Femur (tissue), 1 donor: Measurements from ENCODE around the gene PDGFA.

ENCODE experiments used
- DNase-seq: peaks from one replicate; pipeline ENCODE4 v3.0.0-alpha.2; 2017

The PDGFA gene

DNA sequence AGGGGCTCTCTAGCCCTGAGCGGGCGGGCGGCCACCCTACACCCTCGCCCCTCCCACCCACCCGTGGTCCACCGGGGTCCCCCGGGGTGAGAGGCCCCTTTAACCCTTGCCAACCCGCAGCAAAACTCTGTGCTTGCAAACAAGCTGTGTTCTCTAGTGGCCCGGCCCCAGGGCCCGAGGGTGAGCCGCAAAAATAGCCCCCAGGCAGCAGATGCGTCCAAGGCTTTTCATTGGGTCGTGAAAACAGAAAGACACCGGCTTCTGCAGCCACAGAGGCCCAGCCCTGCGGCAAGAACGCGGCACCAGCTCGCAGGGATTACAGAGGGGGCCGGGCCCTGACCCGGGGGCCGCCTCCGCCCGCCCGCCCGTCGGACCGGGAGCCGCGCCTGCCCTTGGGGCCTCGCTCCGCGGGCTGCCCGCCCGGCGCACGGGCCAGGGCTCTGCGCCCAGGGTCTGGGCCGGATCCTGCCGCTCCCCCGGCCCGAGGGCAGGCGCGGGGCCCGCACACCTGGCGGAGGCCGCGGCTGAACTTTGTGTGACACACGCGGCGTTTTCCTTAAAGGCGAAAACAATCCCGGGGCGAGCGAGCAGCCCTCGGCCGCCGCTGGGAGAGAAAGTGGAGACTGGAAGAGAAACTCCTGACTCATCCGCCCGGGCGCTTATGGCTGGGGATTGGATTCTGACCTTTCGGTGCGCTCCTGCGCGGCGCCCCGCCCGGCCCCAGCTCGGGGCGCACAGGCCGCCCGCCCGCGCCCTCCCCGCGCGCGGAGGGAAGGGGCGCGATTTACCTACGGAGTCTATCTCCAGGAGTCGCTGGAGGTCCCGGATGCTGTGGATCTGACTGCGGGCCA is 2.8 kb downstream of the PDGFA start:
- peak; percentile 70 for DNase-seq

GRCh38 chr7:516216-516605 is 3.4 kb downstream of the PDGFA start:
- no peak for DNase-seq

DNA sequence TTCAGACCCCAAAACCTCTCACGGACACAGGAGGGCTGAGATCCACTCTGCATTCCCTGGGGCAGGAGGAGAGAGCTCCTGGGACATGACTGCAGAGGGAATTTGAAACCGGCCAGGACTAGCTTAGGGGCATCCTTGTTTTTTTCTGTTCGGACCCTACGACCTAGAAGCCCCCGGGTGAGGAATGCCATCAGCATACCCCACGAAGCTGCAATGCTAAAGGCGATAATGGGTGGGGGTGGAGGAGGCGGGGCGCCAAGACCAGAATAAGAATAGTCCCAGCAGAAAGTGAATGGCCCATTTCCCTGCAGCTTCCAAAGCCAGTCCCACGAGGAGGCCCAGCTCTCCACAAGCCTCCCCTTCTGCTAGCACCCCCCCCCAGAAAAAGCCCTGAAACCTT is 4.0 kb downstream of the PDGFA start:
- no peak for DNase-seq

- DNase-seq = no peak
These were observed 4.7 kb downstream of the PDGFA start for GRCh38 chr7:514651-515598.

- no peak for DNase-seq
These were observed 5.4 kb downstream of the PDGFA start for GRCh38 chr7:514242-514641.

GRCh38 chr7:513521-514166 is 6.0 kb downstream of the PDGFA start:
- DNase-seq = no peak

GRCh38 chr7:512541-513311 is 6.9 kb downstream of the PDGFA start:
- DNase-seq = no peak

DNA sequence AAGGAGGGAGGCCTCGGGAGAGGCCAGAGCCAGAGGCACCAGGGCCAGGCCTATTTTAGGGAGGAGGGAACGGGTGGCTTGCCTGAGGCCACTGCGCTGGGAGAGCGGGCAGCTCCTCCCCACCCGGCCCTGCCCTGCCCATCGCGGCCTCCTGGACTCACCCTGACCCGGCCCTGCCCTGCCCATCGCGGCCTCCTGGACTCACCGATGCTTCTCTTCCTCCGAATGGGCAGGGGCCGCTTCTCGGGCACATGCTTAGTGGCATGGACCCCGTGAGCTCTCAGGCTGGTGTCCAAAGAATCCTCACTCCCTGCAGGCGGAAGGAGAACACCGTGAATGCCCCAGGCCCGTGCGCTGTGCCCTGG is 7.5 kb downstream of the PDGFA start:
- no peak for DNase-seq

DNA sequence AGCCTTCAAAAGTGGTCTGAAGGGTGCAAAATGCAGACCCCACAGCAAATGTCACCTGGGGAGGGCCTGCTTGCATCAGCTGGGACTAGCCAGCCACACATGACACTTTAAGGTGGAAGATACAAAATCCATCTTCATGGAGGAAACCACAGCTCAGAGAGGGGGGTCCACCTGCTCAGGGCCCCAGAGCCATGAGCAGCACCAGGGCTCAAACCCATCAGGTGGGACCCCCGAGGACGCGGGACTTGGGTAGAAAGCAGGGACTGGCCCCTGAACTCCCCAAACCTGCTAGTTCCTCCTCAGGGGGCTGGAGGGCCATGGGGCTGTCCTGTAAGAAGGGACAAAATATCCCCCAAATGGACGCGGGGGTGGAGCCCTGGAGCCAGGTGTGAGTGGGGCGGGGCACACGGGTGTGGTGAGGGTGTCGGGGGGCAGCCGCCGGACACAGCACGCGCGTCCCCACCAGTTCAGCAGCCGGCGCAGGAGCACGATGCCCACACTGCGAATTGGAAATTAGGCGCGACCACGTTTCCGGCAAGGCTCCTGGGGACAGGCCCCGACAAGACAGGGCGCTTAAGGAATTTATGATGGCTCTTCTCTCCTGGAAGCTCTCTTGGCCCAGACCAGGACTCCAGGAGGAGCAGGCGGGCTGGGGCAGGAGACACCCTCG is 8.0 kb downstream of the PDGFA start:
- DNase-seq = peak; percentile 15

DNA sequence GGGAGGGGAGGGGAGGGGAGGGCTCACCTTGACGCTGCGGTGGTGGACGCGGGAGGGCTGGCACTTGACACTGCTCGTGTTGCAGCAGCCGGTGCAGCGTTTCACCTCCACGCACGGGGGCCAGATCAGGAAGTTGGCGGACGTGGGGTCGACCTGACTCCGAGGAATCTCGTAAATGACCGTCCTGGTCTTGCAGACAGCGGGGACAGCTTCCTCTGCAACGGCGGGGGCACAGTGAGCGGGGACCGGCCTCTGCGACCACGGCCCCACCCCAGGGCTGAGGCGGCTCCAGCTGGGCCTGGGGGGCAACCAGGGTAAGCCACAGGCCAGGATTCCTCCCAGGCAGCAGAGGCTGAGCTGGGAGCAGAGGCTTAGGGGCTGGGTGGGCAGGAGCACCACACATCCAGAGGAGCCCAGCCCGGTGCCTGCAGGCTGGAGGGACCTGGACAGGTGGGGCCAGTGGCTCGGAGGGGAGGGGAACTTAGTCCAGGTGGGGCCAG is 8.8 kb downstream of the PDGFA start:
- peak; percentile 15 for DNase-seq

- peak; percentile 14 for DNase-seq
These were observed 9.5 kb downstream of the PDGFA start for GRCh38 chr7:510131-510481.

DNA sequence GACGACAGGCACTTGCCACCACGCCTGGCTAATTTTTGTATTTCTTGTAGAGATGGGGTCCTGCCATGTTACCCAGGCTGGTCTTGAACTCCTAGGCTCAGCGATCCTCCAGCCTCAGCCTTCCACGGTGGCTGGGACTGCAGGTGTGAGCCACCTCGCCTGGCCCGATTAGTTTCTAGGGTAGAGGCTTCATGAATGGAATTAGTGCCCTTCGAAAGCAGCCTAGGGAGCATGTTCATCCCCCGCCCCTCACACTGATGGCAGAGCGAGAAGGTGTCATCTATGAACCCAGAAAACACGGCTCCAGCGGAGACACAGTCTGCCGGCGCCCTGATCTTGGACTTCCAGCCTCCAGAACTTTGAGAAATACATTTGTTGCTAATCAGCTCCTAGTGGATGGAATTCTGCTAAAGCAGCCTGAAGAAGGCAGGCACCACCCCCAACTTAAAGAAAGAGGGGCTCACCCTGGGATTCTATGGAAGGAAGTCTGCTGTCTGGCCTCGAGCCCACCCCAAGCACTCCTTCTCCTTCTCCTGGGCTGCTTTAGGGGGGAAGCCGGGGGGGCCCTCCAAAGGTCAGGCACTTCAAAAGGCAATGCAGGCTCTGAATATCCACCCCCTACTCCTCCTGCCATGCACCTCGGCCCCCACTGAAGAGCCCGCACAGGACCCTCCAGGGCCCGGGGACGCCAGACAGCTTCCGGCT is 10.1 kb downstream of the PDGFA start:
- DNase-seq = peak; percentile 12

DNA sequence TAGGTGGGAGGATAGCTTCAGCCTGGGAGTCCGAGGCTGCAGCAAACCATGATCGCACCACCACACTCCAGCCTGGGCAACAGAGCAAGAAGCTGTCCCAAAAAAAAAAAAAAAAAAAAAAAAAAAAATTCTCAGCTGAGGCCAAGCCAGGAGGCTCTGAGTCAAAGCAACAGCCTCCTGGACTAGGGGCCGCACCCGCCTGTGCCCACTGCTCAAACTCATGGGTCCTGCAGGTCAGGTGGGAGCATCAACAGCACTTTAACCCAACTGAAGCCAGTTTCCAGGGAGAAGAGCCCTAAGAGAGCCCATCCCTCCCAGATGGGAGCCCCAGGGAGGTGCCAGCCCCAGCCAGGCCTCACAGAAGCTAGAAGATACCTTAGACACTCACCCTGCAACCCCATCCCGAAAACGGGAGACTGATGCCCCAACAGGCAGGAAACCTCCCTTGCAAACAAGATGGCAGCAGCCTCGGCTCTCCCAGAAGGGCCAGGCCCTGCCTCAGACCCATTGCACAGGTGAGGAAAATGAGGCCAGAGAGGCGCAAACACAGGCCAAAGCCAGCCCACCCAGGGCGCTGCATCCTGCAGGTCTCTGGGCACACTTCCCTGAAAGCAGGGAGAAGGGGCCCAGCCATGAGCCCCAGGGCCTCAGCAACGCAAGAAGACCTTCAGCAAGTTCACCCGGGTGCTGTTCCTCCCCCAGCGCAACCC is 11.0 kb downstream of the PDGFA start:
- DNase-seq = peak; percentile 13

- DNase-seq = peak; percentile 17
These were observed 11.9 kb downstream of the PDGFA start for GRCh38 chr7:507623-508300.

GRCh38 chr7:506921-507622 is 12.6 kb downstream of the PDGFA start:
- DNase-seq = peak; percentile 20

DNA sequence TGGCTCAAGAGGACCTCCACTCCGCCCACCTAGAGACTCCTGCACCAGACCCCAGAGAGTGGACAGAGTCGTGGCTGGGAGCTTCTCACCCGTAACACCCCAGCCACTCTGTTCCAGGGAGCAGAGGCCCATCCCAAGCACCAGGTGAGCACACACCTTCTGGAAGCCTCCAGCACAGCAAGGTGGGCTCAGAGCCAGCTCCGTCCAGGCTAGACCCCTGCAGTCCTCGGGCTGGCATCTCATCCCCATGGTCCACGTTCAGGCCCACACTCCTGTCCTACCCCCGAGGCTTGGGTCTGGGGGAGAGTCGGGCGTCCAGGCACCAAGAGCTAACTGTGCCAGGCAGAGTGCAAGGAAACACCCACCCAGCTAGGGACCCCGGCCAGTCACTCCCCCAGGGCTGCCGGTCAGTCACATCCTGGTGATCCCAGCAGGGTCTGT is 13.2 kb downstream of the PDGFA start:
- peak; percentile 13 for DNase-seq

GRCh38 chr7:505171-505570 is 14.5 kb downstream of the PDGFA start:
- DNase-seq = peak; percentile 10

- DNase-seq = peak; percentile 13
These were observed 15.2 kb downstream of the PDGFA start for GRCh38 chr7:504221-505111.
